NT2/D1 (cell line): ENCODE measurements around the gene TANK.
A peak's percentile ranks its signal among the peaks of the same experiment; 100 is the strongest.
"Not testable (repeated sequence)": the region's sequence is repeated elsewhere in the genome, so short reads cannot be mapped to it uniquely, and the experiment has no call there.

Experiments used
- DNase-seq: peaks from one replicate; pipeline ENCODE4 v3.0.0-alpha.2; 2011; ENCODE audit warnings: low read depth, low spot score
- H3K27me3 ChIP-seq: 2 replicates; pipeline ENCODE4 v1.6.0; 2011; ENCODE audit warnings: mild to moderate bottlenecking; ENCODE audit not compliant: insufficient read length, insufficient read depth
- H3K36me3 ChIP-seq: 2 replicates; pipeline ENCODE4 v1.6.1; 2011; ENCODE audit warnings: mild to moderate bottlenecking, low read length, mixed read lengths; ENCODE audit not compliant: insufficient read depth, insufficient read length
- H3K4me1 ChIP-seq: 2 replicates; pipeline ENCODE4 v1.5.1; 2011; ENCODE audit not compliant: insufficient read depth, insufficient read length
- H3K4me3 ChIP-seq: 2 replicates; pipeline ENCODE4 v1.5.1; 2011; ENCODE audit warnings: low read depth; ENCODE audit not compliant: insufficient read length
- H3K9ac ChIP-seq: 2 replicates; pipeline ENCODE4 v1.6.0; 2011; ENCODE audit warnings: low read depth; ENCODE audit not compliant: insufficient read length
- H3K9me3 ChIP-seq: 2 replicates; pipeline ENCODE4 v1.5.1; 2011; ENCODE audit warnings: mild to moderate bottlenecking, low read length; ENCODE audit not compliant: insufficient read depth
- SUZ12 ChIP-seq: IDR thresholded peaks from 2 replicates; pipeline ENCODE4 v1.6.1; 2011; ENCODE audit not compliant: insufficient read length, insufficient read depth; ENCODE audit errors: extremely low read depth
- YY1 ChIP-seq: IDR thresholded peaks from 2 replicates; pipeline ENCODE4 v1.6.1; 2011; ENCODE audit not compliant: insufficient read length, insufficient read depth
- ZNF274 ChIP-seq: IDR thresholded peaks from 2 replicates; pipeline ENCODE4 v1.6.1; 2011; ENCODE audit warnings: mild to moderate bottlenecking, low read depth, low read length

The TANK gene

DNA sequence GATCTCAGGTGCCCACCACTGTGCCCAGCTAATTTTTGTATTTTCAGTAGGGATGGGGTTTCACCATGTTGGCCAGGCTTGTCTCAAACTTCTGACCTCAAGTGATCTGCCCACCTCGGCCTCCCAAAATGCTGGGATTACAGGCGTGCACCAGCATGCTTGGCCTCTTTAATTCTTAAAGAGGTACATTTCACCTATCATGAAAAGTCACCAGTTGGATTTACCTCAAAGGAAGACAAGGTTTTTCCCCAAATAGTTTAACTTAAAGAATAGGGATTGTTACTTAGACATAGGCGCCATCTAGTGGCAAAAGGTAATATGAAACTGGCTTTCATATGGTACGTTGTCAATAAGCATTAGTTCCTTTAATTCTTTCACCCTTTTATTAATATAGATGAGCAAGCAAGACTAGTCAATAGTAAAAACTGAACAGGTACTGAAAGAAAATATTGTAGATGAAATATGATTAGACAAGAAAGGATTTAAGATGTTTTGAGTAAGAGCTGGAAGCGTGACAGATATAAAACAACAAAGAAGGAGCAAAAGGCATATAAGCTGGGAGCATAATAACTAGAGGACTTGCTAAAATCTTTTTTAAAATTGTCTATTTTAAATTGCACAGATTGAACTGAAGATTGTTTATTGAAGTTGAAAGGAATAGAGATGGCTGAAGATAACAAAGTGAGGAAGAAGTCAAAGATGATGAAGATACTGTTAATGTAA lies 113.0 kb downstream of the TANK start:
- DNase-seq: peak; percentile 52
- H3K27me3 ChIP-seq: no peaks in the 10 kb centered on the region
- H3K9ac ChIP-seq: no peak overlapping the region
- no peaks in the 10 kb centered on the region for H3K9me3 ChIP-seq
- TF ChIP-seq ZNF274 (no peak), SUZ12 (no peak), YY1 (no peak)
- H3K36me3 ChIP-seq: no peaks in the 10 kb centered on the region
- H3K4me3 ChIP-seq: no peak overlapping the region
- no peaks in the 10 kb centered on the region for H3K4me1 ChIP-seq

DNA sequence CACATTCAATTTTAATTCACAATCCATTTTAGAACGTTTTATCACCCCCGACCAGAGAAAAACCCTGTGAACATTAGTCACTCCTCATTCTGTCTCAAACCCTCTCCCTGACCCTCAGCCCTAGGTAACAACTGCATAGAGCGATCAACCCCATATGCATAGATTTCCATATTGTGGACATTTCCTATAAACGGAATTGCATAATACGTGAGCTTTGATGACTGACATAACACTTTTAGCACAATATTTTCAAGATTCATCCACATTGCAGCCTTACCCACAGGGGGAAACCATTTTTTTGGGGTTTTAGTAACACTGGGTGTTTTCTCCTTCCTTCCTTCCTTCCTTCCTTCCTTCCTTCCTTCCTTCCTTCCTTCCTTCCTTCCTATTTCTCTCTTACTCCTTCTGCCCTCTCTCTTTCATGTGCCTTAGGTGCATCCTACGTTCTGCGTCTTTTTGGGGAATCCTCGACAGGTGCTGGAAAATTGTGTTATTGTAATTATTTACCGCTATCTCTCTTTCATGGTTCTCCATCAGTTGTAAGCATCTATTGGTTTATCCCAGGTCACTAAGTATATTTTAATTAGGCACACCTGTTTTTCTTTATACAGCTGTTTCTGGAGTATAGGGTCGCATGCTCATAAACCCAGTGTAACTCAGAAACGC lies 118.5 kb downstream of the TANK start:
- DNase-seq, H3K4me3 ChIP-seq, H3K27me3 ChIP-seq, H3K4me1 ChIP-seq, H3K9me3 ChIP-seq, H3K36me3 ChIP-seq, H3K9ac ChIP-seq: not testable (repeated sequence)

DNA sequence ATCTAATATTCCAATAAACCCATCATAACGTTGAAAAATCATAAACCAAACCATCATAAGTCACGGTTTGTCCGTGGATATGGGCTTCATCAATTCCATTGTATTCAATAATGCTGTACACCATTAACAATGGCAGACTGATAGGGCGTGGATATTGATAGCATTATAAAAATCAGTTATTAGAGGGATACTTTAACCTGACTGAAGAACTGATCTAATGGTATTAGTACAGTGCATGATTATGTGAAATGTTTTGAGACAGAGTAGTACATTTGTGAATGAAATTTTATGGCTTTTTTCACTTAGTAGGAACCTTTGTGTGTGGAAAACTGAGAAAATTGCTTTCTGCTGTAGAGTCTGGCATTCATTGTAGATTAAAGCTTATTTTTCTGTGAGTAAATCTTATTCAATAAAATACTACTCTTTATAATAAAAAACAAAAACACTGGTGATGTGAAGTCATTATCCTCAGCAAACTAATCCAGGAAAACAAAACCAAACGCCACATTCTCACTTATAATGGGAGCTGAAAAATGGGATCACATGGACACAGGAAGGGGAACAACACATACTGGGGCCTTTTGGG lies 119.1 kb downstream of the TANK start:
- H3K4me3 ChIP-seq, H3K9ac ChIP-seq, DNase-seq, H3K27me3 ChIP-seq, H3K4me1 ChIP-seq, H3K9me3 ChIP-seq, H3K36me3 ChIP-seq: not testable (repeated sequence)

DNA sequence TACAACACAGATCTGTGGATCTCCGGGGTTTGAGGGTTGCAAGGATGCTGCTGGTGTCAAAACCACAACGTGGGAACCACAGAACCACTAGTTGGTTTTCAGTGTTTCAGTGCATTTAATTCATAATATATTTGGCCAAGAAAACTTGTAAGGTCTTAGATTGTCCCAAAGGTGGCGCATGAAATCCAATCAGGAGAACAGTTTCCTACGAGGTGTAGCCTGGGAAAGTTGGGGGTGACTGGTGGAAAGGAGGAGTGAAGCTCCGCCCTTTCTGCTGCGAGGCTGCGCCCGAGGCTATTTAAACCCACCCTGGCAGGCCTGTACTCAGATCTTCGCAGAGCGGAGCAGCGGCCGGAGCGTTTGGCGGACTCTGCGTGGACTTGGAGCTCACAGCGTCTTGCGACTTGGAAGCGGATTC lies 120.7 kb downstream of the TANK start:
- not testable (repeated sequence) for H3K9ac ChIP-seq, H3K27me3 ChIP-seq, H3K36me3 ChIP-seq, H3K4me3 ChIP-seq, H3K9me3 ChIP-seq, H3K4me1 ChIP-seq
- DNase-seq: peak; percentile 15

DNA sequence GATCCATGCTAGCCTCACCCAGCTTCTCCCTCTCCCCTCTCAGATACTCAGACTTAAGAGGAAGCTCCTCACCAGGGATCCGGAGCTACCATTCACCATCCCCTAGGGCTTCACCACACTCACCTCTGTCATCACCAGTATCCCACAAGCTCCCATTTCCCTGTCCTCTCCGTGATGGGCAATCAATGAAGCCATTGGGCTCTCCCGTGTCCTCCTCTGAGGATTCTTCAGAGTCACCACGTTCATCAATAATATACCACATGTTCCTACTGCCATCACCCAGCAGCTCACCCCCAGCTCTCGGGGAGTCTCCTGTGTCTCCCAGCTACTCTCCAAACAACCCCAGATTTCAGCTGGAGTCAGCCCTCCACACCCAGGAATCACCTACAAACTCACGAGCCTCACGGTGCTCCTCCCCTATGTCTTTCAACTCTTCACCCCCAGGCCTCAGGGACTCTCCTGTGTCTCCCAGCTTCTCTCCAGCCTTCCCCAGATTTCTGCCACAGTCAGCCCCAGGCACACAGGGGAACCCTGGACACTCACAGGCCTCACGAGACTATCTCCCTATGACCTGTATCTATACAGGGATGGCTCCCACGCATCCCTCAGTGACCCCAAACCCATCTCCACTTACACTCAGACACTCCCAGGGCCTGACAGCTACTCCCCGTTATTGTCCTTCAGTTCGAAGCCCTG lies 121.5 kb downstream of the TANK start:
- H3K4me3 ChIP-seq, H3K4me1 ChIP-seq, H3K36me3 ChIP-seq, H3K27me3 ChIP-seq, H3K9me3 ChIP-seq, H3K9ac ChIP-seq, DNase-seq: not testable (repeated sequence)

DNA sequence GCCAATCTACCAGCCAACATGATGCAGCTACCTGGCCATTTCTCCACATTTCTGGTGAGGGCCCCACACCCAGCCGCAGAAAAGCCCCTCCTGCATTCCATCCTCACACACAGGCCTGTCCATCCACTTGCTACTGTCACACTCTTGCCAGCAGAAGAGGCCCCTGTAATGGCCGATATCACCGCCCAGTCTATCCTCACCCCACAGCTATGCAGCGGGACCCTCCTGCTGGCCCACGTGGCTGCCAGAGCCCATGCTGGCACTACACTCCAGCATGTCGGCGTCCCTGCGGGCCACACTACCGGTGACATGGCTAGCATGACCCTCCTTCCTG lies 122.0 kb downstream of the TANK start:
- not testable (repeated sequence) for H3K27me3 ChIP-seq, H3K36me3 ChIP-seq, H3K9me3 ChIP-seq, H3K4me3 ChIP-seq, DNase-seq, H3K4me1 ChIP-seq, H3K9ac ChIP-seq

DNA sequence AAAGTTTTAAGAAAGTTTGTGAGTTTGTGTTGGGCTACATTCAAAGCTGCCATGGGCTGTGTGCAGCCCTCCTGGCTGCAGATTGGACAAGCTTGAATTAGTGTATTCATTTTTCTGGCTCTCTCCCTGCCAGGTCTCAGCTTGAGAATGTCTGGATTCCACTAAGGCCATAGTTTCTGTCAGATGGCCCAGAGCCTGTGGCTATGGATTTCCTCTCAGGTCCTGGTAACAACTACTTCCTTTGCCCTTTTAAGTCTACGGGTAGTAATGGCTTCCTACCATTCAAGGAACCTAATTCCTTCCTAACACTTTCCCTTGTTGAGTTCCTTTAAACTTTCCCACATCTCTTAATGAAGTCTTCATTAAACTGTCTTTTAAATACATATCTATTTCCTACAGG lies 123.7 kb downstream of the TANK start:
- Histone ChIP-seq H3K4me1 (no peaks in the 10 kb centered on the region), H3K9me3 (peaks cover 9% of the 10 kb centered on the region; the same call in 1 of the 2 replicates), H3K4me3 (no peak overlapping the region), H3K36me3 (no peaks in the 10 kb centered on the region), H3K9ac (no peak overlapping the region), H3K27me3 (no peaks in the 10 kb centered on the region)
- DNase-seq: no peak
- TF ChIP-seq ZNF274 (no peak), SUZ12 (no peak), YY1 (no peak)
